LHCN-M2 (cell line): ENCODE measurements around the gene PACS2. TPM values are rescaled to one million over a fixed set of nuclear protein-coding genes. Genes with fewer than 3 reads are reported as not detected.
"Not testable (repeated sequence)": the region's sequence is repeated elsewhere in the genome, so short reads cannot be mapped to it uniquely, and the experiment has no call there.

ENCODE experiments used
- DNase-seq: peaks from one replicate; pipeline ENCODE4 v3.0.0-alpha.2; 2012; ENCODE audit warnings: low read depth
- polyA plus RNA-seq: library from polyadenylated mRNA; unstranded; fragments of >200 nt; gene quantifications from one replicate; pipeline ENCODE4 v1.2.1, GENCODE V29; 2012; ENCODE audit warnings: missing spikeins
- total RNA-seq: library from RNA; depleted of rRNA; stranded (reverse); fragments of >200 nt; gene quantifications from 2 replicates; pipeline ENCODE4 v1.2.3, GENCODE V29; 2014; rRNA removed

Gene PACS2
- 39.6 and 45.3 TPM in 2 replicates for total RNA-seq
- 38.8 TPM for polyA plus RNA-seq

- DNase-seq, result peak; percentile 77
Observed at GRCh38 chr14:105314287-105315200, at the start of gene PACS2. Gene PACS2, plus strand, starts transcription at chr14:105314748. Its CDS starts 171 bp downstream, at chr14:105314919.

DNA sequence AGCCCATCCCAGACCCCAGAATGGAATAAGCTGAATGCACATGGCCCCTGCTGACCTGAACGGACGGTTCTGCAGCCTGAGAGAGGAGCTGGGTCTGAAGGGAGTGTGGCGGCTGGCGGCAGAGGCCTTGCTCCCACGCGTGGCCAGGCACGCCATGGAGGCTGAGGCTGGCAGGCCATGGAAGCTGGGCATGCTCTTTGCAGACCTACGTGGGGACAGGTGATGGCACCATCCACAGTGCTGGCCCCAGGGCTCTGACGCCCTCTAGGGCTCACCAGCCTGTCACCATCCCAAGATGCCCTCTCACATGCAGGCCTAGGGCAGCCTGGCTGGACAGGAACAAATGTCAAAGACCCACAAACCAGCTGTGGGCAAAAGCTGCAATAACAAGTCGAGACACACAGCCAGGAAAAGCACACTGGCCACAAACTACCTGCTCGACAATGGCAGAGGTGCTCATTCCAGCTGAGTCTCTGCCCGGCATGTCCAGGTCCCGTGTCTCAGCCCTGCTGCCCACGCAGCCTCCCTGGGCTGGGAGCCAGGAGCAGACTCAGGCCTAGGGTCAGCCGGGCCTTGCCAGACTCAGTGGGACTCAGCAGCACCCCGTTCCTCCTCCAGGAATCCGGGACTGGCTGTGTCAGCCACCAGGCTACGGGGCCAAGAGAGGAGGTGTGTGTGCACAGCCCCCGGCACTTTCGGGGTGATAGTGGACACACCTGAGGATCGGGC, 46.6 kb upstream of the PACS2 start:
- DNase-seq, result no peak

DNA sequence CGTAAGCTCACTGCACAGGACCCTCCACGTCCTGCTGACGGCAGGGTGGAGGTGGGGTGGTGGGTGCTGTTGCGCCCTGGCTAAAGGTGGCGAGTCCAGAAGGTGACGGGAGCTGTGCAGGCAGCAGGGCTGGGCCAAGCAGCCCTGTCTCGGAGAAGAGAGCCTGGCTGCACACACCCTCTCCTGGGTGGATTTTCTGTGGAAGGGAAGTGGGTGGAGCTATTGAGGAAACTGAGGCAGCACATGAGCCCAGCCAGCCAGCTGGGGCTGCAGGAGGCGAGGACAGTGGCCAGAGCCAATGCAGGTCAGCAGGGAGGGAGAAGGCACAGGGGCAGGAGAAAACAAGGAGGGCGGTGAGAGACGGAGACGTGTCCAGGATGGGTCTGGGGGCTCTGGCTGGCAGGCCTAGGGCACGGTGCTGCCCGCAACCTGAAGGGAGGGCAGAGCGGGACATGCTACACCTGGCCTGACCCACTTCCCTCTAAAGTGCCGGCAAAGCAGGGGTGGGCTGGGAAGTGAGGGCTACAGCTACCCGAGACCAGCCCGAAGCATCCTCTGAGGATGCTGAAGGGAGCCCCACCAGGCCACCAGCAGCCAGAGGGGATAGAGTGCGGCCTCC, 45.7 kb upstream of the PACS2 start:
- DNase-seq, result no peak

DNA sequence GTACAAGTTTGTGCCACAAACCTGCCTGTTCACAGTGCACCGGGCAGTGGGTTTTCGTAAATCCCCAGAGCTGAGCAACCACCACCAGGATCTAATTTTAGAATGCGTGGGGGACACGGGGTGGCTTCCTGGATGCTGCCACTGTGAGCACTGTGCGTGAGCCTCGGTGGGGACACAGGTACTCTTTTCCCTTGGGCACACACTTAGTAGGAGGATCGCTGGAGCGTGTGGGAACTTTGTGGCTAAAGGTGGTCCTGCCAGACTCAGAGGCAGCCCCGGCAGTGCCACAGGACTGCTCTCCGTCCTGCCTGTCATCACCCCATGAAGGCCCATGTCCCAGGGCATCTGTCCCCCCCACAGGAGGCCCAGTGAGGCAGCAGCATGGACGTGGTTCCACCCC, 45.1 kb upstream of the PACS2 start:
- DNase-seq, result no peak

DNA sequence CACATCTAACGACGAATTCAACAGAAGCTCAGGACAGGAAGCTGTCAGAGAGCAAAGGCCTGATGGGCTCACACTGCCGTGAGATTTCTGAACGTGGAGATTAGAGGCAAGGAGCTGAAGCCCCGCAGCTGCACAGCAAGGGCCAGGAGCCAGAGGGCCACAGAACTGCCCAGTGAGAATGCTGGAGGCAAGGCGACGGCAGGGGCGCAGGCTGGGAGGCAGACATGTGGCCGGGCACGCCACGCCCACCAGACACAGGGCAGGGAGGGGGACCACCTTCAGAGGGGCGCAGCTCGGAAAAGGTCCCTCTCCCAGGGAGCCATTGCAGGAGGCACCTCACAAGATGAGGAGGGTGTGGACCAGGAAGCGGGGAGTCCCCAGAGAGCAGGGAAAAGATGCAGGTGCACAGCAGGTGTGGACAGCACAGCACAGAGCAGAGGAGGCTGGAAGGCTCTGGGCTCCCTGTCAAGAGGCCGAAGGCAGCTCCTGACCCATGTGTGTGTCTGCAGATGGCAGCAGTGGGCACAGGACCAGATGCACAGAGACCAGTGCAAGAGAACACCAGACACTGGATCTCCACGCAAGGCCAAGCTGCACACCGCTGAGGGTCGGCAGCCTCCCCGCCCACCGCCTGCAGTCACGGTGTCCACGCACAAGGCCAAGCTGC, 43.2 kb upstream of the PACS2 start:
- no peak for DNase-seq

DNA sequence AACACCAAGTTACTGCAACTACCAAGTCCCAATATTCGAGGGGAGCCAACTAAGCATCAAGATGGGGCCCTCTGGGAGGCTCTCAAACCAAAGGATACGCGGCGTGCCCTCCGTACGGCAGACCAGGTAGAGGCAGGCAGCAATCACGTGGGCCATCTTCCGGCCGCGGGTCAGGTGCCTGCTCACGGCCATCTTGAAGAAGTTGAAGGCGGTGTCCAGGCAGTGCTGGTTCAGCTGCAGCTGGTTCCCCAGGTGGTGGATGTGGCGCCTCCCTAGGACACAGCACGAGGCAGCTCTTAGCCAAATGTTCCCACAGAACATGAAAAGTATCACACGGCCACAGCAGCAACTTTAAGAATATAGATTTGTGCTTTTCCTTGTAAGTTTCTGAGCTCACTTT, 41.9 kb upstream of the PACS2 start:
- no peak for DNase-seq

DNA sequence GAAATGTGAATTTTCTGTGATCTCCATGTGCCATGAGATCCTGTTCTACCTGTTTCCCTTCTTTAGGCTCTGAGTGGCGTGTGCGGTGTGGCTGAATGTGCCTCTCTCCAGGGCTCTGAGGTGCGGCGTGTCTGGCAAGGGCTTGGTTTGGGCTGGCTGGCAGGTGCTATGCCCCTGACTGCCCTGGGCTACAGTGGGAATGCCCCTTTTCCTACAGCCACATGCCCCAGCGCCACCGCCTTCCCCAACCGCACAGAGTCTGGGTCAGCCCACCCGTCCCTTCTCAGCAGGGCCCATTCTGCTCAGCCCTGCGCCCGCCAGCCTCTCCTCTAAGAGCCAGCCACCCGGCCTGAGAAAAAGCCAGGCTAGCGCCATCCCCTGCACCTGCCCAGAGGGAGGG, 41.5 kb upstream of the PACS2 start:
- no peak for DNase-seq

- DNase-seq, result no peak
Observed at GRCh38 chr14:105274637-105275036, 39.9 kb upstream of the PACS2 start.

DNA sequence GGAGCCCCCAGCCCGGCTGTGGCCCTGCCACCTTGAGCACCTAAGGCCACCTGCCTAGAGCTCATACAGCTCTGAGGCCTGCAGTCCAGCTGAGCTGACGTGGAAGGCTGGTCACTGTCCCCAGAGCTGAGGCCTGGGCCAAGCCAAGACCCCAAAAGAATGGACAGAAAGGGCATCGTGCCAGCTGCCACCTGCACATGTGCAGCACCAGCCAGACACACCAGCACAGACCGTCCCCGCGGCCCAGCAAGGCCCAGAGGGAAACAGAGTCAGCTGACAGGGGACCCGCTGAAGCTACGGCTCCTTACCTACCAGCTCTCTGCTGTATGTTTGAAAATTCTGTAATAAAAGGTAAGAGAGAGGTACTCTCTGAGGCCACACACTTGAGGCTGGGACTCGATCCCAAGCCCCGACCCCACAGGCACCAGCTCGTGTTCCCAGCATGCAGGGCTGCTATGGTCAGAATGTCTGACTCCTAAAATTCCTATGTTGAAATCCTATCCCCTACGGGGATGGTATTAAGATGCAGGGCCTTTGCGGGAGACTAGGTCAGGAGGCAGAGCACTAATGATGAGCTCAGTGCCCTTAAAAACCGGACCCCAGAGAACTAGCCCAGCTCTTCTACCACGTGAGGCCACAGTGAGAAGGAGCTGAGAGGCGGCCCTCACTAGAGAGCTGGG, 39.1 kb upstream of the PACS2 start:
- DNase-seq, result peak; percentile 69

DNA sequence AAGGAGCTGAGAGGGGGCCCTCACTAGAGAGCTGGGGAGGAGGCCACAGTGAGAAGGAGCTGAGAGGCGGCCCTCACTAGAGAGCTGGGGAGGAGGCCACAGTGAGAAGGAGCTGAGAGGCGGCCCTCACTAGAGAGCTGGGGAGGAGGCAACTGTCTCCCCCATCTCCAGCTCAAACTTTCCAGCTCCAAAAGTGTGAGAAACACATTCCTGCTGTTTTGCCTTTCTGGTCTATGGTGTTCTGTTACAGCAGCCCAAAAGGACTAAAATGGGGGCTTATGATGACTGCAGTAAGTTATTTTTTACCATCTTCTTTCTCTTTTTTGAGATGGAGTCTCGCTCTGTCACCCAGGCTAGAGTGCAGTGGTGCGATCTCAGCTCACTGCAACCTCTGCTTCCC, 37.1 kb upstream of the PACS2 start:
- DNase-seq, result not testable (repeated sequence)

GRCh38 chr14:105279642-105280361, 34.7 kb upstream of the PACS2 start:
- no peak for DNase-seq

- no peak for DNase-seq
Observed at GRCh38 chr14:105280525-105280924, 34.0 kb upstream of the PACS2 start.

DNA sequence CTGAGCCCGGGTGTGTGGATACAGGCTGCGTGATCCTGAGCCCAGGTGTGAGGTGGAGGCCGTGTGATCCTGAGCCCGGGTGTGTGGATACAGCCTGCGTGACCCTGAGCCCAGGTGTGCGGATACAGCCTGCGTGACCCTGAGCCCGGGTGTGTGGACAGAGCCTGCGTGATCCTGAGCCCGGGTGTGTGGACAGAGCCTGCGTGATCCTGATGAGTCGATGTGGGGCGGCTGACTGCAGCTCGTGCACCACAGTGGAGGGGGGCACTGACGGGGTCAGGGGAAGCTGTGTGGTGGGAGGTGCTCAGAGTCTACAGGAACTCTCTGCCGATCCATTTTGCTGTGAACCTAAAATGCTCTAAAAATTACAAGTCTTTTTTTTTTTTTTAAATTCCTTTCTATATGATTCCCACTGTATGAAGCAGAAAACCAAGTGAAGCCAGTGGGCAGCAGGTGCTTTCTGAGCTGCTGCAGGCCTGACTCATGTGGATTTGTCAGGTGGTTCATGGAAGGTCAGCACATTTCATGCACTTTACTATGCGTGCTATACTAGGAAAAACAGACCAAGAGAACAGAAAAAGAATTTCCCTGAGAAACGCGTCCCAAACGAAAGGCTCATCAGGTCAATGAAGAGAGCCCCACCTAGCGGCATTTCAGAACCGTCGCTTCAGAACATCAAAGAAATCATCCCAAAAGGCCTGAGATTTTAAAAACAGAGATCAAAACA, 33.0 kb upstream of the PACS2 start:
- DNase-seq, result peak; percentile 79

GRCh38 chr14:105282098-105282725, 32.3 kb upstream of the PACS2 start:
- no peak for DNase-seq

- DNase-seq, result no peak
Observed at GRCh38 chr14:105283028-105283427, 31.5 kb upstream of the PACS2 start.

DNA sequence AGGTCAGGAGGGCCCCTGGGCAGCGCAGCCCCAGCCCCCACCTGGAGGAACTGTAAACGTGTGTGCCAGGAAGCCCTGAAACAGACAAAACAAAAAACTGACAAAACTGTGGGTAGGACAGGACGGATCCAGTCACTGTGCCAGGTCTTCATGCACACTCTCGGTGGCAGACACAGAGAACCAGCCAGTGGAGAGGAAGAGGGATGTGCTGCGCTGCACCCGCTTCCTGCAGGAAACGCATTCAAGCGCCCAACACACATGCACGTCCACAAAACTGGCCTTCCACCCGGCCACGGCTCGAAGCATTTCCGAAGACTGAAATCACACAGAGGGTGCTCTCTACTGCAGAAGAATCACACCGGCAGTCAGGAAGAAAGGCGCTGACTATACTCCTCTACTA, 30.6 kb upstream of the PACS2 start:
- DNase-seq, result no peak

- no peak for DNase-seq
Observed at GRCh38 chr14:105285174-105285573, 29.4 kb upstream of the PACS2 start.

GRCh38 chr14:105286759-105287144, 27.8 kb upstream of the PACS2 start:
- DNase-seq, result no peak
